Liver (tissue), 9 donors: ENCODE measurements around the gene CIITA. TPM values are rescaled to one million over a fixed set of nuclear protein-coding genes. Genes with fewer than 3 reads are reported as not detected.

ENCODE experiments used
- DNase-seq: peaks from one replicate; pipeline ENCODE4 v3.0.0-alpha.2; 2017; ENCODE audit warnings: low spot score
- H3K27ac ChIP-seq, 2 donors: one replicate each; pipeline ENCODE4 v1.7.0; 2013; ENCODE audit warnings: inconsistent platforms in 2 of 2, low read length in 2 of 2, control low read depth in 1 of 2, low read depth in 1 of 2, mild to moderate bottlenecking in 1 of 2
- H3K27me3 ChIP-seq, 4 donors: one replicate each; pipeline versions ENCODE4 v1.6.1 to v1.7.0; 2013; ENCODE audit warnings: low read length in 3 of 4, inconsistent platforms in 1 of 4, mild to moderate bottlenecking in 1 of 4, moderate library complexity in 1 of 4; ENCODE audit not compliant: control insufficient read depth in 4 of 4, insufficient read depth in 4 of 4
- H3K36me3 ChIP-seq, 4 donors: one replicate each; pipeline versions ENCODE4 v1.6.1 to v1.7.0; 2013; ENCODE audit warnings: low read length in 3 of 4, mild to moderate bottlenecking in 3 of 4, low read depth in 1 of 4, moderate library complexity in 1 of 4; ENCODE audit not compliant: control insufficient read depth in 4 of 4, insufficient read depth in 3 of 4
- H3K4me1 ChIP-seq, 4 donors: one replicate each; pipeline versions ENCODE4 v1.6.1 to v1.7.0; 2013; ENCODE audit warnings: low read length in 3 of 4, mild to moderate bottlenecking in 3 of 4, moderate library complexity in 1 of 4; ENCODE audit not compliant: control insufficient read depth in 4 of 4, insufficient read depth in 4 of 4
- H3K4me3 ChIP-seq, 3 donors: one replicate each; pipeline versions ENCODE4 v1.6.1 to v1.7.0; 2013; ENCODE audit warnings: low read length in 3 of 3, control low read depth in 1 of 3, low read depth in 1 of 3, mild to moderate bottlenecking in 1 of 3
- H3K9ac ChIP-seq, 2 donors: one replicate each; pipeline ENCODE4 v1.7.0; 2013; ENCODE audit warnings: low read length in 2 of 2, mild to moderate bottlenecking in 2 of 2, moderate library complexity in 2 of 2, control low read depth in 1 of 2, low read depth in 1 of 2
- H3K9me3 ChIP-seq, 4 donors: one replicate each; pipeline versions ENCODE4 v1.6.1 to v1.7.0; 2013; ENCODE audit warnings: low read length in 3 of 4; ENCODE audit not compliant: control insufficient read depth in 4 of 4
- EGR1 ChIP-seq, 2 donors: IDR thresholded peaks; 2 replicates each; pipeline ENCODE4 v1.6.1; 2016 to 2018; ENCODE audit warnings: antibody characterized with exemption in 2 of 2, low read depth in 2 of 2
- FOXA2 ChIP-seq: IDR thresholded peaks from 2 replicates; pipeline ENCODE4 v1.6.1; 2016; ENCODE audit warnings: antibody characterized with exemption
- GABPA ChIP-seq, 2 donors: IDR thresholded peaks in 1 of 2; conservative IDR thresholded peaks in 1 of 2; 2 replicates each; pipeline ENCODE4 v1.6.1; 2016; ENCODE audit warnings: antibody characterized with exemption in 2 of 2, mild to moderate bottlenecking in 1 of 2, moderate library complexity in 1 of 2
- HNF4A ChIP-seq, 2 donors: conservative IDR thresholded peaks; 2 replicates each; pipeline ENCODE4 v1.6.1; 2016; ENCODE audit warnings: antibody characterized with exemption in 2 of 2, mild to moderate bottlenecking in 2 of 2
- HNF4G ChIP-seq: IDR thresholded peaks from 2 replicates; pipeline ENCODE4 v1.6.1; 2016; ENCODE audit warnings: antibody characterized with exemption
- JUND ChIP-seq, 2 donors: IDR thresholded peaks; 2 replicates each; pipeline ENCODE4 v1.6.1; 2016; ENCODE audit warnings: antibody characterized with exemption in 2 of 2
- NR2F2 ChIP-seq: IDR thresholded peaks from 2 replicates; pipeline ENCODE4 v1.6.1; 2016; ENCODE audit warnings: antibody characterized with exemption
- RAD21 ChIP-seq, 2 donors: IDR thresholded peaks; 2 replicates each; pipeline ENCODE4 v1.6.1; 2016; ENCODE audit warnings: antibody characterized with exemption in 2 of 2, mild to moderate bottlenecking in 2 of 2
- RXRA ChIP-seq, 2 donors: IDR thresholded peaks; 2 replicates each; pipeline ENCODE4 v1.6.1; 2017 to 2018; ENCODE audit warnings: antibody characterized with exemption in 2 of 2, mild to moderate bottlenecking in 1 of 2
- SP1 ChIP-seq: IDR thresholded peaks from 2 replicates; pipeline ENCODE4 v1.6.1; 2018; ENCODE audit warnings: antibody characterized with exemption, mild to moderate bottlenecking
- TAF1 ChIP-seq: conservative IDR thresholded peaks from 2 replicates; pipeline ENCODE4 v1.6.1; 2016; ENCODE audit warnings: antibody characterized with exemption, mild to moderate bottlenecking
- WGBS: extraction: QIAGEN DNeasy Blood & Tissue Kit; methylation state at CpG from one replicate; pipeline ENCODE4 v1.1.7; 2013; 5-methylcytosine and 5-hydroxymethylcytosine counted together
- polyA plus RNA-seq, 2 donors: library from polyadenylated mRNA; stranded (reverse) in 1 of 2; unstranded in 1 of 2; fragments of 200-250 nt in 1 of 2; fragments of >200 nt in 1 of 2; fragmentation: Nextera tagmentation in 1 of 2; extraction: Ambion mirVana in 1 of 2; gene quantifications; one replicate each; pipeline versions ENCODE4 v1.2.1 to v1.2.3, GENCODE V29; 2013 to 2015
- total RNA-seq, 2 donors: library from RNA; depleted of rRNA; stranded (reverse); fragments of >200 nt; gene quantifications; one replicate each; pipeline ENCODE4 v1.2.3, GENCODE V29; 2014
- TF ChIP-seq, protein P1 (sequence below): IDR thresholded peaks from 2 replicates; pipeline ENCODE4 v1.6.1; 2016; ENCODE audit warnings: antibody characterized with exemption
- TF ChIP-seq, protein P2 (sequence below): IDR thresholded peaks from 2 replicates; pipeline ENCODE4 v1.6.1; 2016; ENCODE audit warnings: antibody characterized with exemption
- TF ChIP-seq, protein P3 (sequence below): IDR thresholded peaks from 2 replicates; pipeline ENCODE4 v1.6.1; 2016; ENCODE audit warnings: antibody characterized with exemption
- TF ChIP-seq, protein P4 (sequence below): IDR thresholded peaks from 2 replicates; pipeline ENCODE4 v1.6.1; 2016; ENCODE audit warnings: antibody characterized with exemption, mild to moderate bottlenecking
- TF ChIP-seq, protein P5 (sequence below): fragments of 150-350 bp; IDR thresholded peaks from 2 replicates; pipeline ENCODE4 v1.5.1; 2017; ENCODE audit warnings: improper control_type of control experiment, low read depth, low read length; ENCODE audit not compliant: missing input control
- donor health status: healthy.
- donor health status: healthy.
- donor health status: healthy.
- donor health status: healthy.
- donor health status: healthy.

The CIITA gene
- total and polyA plus RNA-seq, 4 donors = 1.6 to 4.2 (median 2.2) TPM

DNA sequence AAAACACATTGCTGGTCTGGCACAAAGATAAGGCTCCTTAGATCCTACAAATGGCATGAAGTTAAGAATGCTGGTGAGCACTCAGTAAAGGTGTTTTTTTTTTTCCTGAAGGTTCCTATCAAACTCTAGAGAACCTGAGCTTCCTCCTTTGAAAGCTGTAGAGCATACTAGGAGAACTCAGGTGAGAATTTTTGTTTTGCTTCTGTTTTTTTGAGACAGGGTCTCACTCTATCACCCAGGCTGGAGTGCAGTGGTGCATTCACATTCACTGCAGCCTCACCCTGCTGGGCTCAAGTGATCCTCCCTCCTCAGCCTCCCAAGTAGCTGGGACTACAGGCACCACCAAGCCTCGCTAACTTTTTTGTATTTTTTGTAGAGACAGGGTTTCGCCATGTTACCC, 21.0 kb upstream of the CIITA start (continued):
- no peak for TF ChIP-seq RXRA (IDR thresholded peaks at IDR 0.05)
- TF ChIP-seq EGR1 (IDR thresholded peaks at IDR 0.05; ENCODE audit: low read depth in 2 of 2) = no peak
- TF ChIP-seq NR2F2 = no peak
- no peak for TF ChIP-seq SP1
- TF ChIP-seq, protein P1, sequence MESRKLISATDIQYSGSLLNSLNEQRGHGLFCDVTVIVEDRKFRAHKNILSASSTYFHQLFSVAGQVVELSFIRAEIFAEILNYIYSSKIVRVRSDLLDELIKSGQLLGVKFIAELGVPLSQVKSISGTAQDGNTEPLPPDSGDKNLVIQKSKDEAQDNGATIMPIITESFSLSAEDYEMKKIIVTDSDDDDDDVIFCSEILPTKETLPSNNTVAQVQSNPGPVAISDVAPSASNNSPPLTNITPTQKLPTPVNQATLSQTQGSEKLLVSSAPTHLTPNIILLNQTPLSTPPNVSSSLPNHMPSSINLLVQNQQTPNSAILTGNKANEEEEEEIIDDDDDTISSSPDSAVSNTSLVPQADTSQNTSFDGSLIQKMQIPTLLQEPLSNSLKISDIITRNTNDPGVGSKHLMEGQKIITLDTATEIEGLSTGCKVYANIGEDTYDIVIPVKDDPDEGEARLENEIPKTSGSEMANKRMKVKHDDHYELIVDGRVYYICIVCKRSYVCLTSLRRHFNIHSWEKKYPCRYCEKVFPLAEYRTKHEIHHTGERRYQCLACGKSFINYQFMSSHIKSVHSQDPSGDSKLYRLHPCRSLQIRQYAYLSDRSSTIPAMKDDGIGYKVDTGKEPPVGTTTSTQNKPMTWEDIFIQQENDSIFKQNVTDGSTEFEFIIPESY = no peak

DNA sequence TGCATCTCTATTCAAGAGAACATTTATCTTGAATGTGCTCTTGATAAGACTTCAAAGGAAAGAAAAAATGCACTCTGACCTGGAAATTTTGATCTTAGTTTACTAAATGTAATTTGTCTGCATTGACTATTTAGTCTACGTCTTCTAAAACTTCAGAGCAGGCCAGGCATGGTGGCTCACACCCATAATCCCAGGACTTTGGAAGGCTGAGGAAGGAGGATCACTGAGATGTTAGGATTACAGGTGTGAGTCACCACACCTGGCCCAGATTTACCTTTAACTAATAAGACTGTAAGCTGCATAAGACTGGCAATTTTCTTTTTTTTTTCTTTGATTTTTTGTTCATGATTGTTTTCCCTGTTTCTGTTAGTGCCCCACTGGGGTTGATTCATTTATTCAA, 18.8 kb upstream of the CIITA start:
- Histone ChIP-seq H3K36me3 (no peaks in the 10 kb centered on the region), H3K9ac (no peak overlapping the region)

More for the DNA sequence above, 18.8 kb upstream of the CIITA start:
- DNase-seq = no peak
- WGBS = 87% methylated on average over 1 of the region's 1 CpG
- H3K27me3 ChIP-seq = no peaks in the 10 kb centered on the region
- H3K9me3 ChIP-seq = no peaks in the 10 kb centered on the region
- peaks cover 0 to 4% (median 0%) of the 10 kb centered on the region in 4 donors for H3K4me1 ChIP-seq
- H3K27ac ChIP-seq = no peak overlapping the region
- no peak overlapping the region for H3K4me3 ChIP-seq
- TF ChIP-seq, protein P1 = no peak
- TF ChIP-seq TAF1 (no peak), JUND (IDR thresholded peaks at IDR 0.05) (no peak), HNF4G (no peak), FOXA2 (no peak), GABPA (IDR thresholded peaks at IDR 0.05 in 1 of 2, conservative IDR thresholded peaks at IDR 0.05 in 1 of 2) (no peak), RXRA (IDR thresholded peaks at IDR 0.05) (no peak), RAD21 (IDR thresholded peaks at IDR 0.05) (no peak), HNF4A (conservative IDR thresholded peaks at IDR 0.05) (no peak), NR2F2 (no peak), EGR1 (IDR thresholded peaks at IDR 0.05; ENCODE audit: low read depth in 2 of 2) (no peak), SP1 (no peak)
- TF ChIP-seq, protein P2, sequence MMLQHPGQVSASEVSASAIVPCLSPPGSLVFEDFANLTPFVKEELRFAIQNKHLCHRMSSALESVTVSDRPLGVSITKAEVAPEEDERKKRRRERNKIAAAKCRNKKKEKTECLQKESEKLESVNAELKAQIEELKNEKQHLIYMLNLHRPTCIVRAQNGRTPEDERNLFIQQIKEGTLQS = no peak
- TF ChIP-seq, protein P3, sequence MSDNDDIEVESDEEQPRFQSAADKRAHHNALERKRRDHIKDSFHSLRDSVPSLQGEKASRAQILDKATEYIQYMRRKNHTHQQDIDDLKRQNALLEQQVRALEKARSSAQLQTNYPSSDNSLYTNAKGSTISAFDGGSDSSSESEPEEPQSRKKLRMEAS = no peak
- TF ChIP-seq, protein P4, sequence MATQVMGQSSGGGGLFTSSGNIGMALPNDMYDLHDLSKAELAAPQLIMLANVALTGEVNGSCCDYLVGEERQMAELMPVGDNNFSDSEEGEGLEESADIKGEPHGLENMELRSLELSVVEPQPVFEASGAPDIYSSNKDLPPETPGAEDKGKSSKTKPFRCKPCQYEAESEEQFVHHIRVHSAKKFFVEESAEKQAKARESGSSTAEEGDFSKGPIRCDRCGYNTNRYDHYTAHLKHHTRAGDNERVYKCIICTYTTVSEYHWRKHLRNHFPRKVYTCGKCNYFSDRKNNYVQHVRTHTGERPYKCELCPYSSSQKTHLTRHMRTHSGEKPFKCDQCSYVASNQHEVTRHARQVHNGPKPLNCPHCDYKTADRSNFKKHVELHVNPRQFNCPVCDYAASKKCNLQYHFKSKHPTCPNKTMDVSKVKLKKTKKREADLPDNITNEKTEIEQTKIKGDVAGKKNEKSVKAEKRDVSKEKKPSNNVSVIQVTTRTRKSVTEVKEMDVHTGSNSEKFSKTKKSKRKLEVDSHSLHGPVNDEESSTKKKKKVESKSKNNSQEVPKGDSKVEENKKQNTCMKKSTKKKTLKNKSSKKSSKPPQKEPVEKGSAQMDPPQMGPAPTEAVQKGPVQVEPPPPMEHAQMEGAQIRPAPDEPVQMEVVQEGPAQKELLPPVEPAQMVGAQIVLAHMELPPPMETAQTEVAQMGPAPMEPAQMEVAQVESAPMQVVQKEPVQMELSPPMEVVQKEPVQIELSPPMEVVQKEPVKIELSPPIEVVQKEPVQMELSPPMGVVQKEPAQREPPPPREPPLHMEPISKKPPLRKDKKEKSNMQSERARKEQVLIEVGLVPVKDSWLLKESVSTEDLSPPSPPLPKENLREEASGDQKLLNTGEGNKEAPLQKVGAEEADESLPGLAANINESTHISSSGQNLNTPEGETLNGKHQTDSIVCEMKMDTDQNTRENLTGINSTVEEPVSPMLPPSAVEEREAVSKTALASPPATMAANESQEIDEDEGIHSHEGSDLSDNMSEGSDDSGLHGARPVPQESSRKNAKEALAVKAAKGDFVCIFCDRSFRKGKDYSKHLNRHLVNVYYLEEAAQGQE = no peak
- TF ChIP-seq, protein P5, sequence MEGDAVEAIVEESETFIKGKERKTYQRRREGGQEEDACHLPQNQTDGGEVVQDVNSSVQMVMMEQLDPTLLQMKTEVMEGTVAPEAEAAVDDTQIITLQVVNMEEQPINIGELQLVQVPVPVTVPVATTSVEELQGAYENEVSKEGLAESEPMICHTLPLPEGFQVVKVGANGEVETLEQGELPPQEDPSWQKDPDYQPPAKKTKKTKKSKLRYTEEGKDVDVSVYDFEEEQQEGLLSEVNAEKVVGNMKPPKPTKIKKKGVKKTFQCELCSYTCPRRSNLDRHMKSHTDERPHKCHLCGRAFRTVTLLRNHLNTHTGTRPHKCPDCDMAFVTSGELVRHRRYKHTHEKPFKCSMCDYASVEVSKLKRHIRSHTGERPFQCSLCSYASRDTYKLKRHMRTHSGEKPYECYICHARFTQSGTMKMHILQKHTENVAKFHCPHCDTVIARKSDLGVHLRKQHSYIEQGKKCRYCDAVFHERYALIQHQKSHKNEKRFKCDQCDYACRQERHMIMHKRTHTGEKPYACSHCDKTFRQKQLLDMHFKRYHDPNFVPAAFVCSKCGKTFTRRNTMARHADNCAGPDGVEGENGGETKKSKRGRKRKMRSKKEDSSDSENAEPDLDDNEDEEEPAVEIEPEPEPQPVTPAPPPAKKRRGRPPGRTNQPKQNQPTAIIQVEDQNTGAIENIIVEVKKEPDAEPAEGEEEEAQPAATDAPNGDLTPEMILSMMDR = no peak
